H9 (cell line): ENCODE results near the gene MRM2. TPM values are rescaled to one million over a fixed set of nuclear protein-coding genes. Genes with fewer than 3 reads are reported as not detected.
A peak's percentile ranks its signal among the peaks of the same experiment; 100 is the strongest.

Experiments used
- DNase-seq: peaks from one replicate; pipeline ENCODE4 v3.0.0-alpha.2; 2017
- H2AFZ ChIP-seq: one replicate; pipeline ENCODE4 v1.6.1; 2013; ENCODE audit warnings: mild to moderate bottlenecking, low read length, control low read depth, moderate library complexity
- H2AK5ac ChIP-seq: 2 replicates; pipeline ENCODE4 v1.6.1; 2013; ENCODE audit warnings: low read length, control low read depth, mixed read lengths; ENCODE audit not compliant: insufficient read length
- H2BK120ac ChIP-seq: one replicate; pipeline ENCODE4 v1.6.1; 2013; ENCODE audit warnings: low read depth, mild to moderate bottlenecking, low read length, control low read depth, inconsistent platforms; ENCODE audit not compliant: poor library complexity, severe bottlenecking
- H2BK12ac ChIP-seq: 2 replicates; pipeline ENCODE4 v1.6.1; 2013; ENCODE audit warnings: low read length, control low read depth, mixed read lengths, low read depth; ENCODE audit not compliant: insufficient read length
- H2BK15ac ChIP-seq: 2 replicates; pipeline ENCODE4 v1.6.1; 2013; ENCODE audit warnings: low read depth, low read length, control low read depth
- H2BK20ac ChIP-seq: one replicate; pipeline ENCODE4 v1.6.1; 2013; ENCODE audit warnings: low read depth, mild to moderate bottlenecking, low read length, control low read depth, inconsistent platforms; ENCODE audit not compliant: poor library complexity, severe bottlenecking
- H2BK5ac ChIP-seq: 2 replicates; pipeline ENCODE4 v1.6.1; 2013; ENCODE audit warnings: low read length, control low read depth, mixed read lengths; ENCODE audit not compliant: insufficient read length
- H3K14ac ChIP-seq: 2 replicates; pipeline ENCODE4 v1.6.1; 2013; ENCODE audit warnings: low read length, control low read depth; ENCODE audit not compliant: insufficient read depth
- H3K18ac ChIP-seq: 2 replicates; pipeline ENCODE4 v1.6.1; 2013; ENCODE audit warnings: low read depth, mild to moderate bottlenecking, mixed read lengths, low read length, control low read depth; ENCODE audit not compliant: insufficient read length
- H3K23ac ChIP-seq: 2 replicates; pipeline ENCODE4 v1.6.1; 2013; ENCODE audit warnings: low read length, control low read depth, mixed read lengths, low read depth; ENCODE audit not compliant: insufficient read length
- H3K23me2 ChIP-seq: 2 replicates; pipeline ENCODE4 v1.6.1; 2013; ENCODE audit warnings: low read depth, mild to moderate bottlenecking, mixed read lengths, low read length, control low read depth; ENCODE audit not compliant: insufficient read length, poor library complexity, severe bottlenecking
- H3K27ac ChIP-seq: 2 replicates; pipeline ENCODE4 v1.5.1; 2013; ENCODE audit warnings: low read length, control low read depth, mixed read lengths, low read depth; ENCODE audit not compliant: insufficient read length
- H3K27me3 ChIP-seq: 2 replicates; pipeline ENCODE4 v1.6.1; 2013; ENCODE audit warnings: low read length, control low read depth, inconsistent platforms; ENCODE audit not compliant: insufficient read depth
- H3K4ac ChIP-seq: 2 replicates; pipeline ENCODE4 v1.6.1; 2013; ENCODE audit warnings: low read depth, mild to moderate bottlenecking, control low read depth, inconsistent platforms, low read length, moderate library complexity
- H3K4me1 ChIP-seq: 2 replicates; pipeline ENCODE4 v1.6.1; 2013; ENCODE audit warnings: low read length, control low read depth, inconsistent platforms; ENCODE audit not compliant: insufficient read depth
- H3K4me2 ChIP-seq: 2 replicates; pipeline ENCODE4 v1.6.1; 2013; ENCODE audit warnings: low read length, control low read depth, mixed read lengths; ENCODE audit not compliant: insufficient read length, insufficient read depth
- H3K56ac ChIP-seq: 2 replicates; pipeline ENCODE4 v1.6.1; 2013; ENCODE audit warnings: low read depth, mild to moderate bottlenecking, mixed read lengths, low read length, control low read depth; ENCODE audit not compliant: insufficient read length
- H3K79me1 ChIP-seq: 2 replicates; pipeline ENCODE4 v1.6.1; 2013; ENCODE audit warnings: low read depth, mild to moderate bottlenecking, moderate library complexity, low read length, control low read depth, inconsistent platforms; ENCODE audit not compliant: insufficient read depth, poor library complexity, severe bottlenecking
- H3K79me2 ChIP-seq: 2 replicates; pipeline ENCODE4 v1.6.1; 2013; ENCODE audit warnings: low read length, control low read depth, inconsistent platforms; ENCODE audit not compliant: insufficient read depth
- H3K9ac ChIP-seq: 2 replicates; pipeline ENCODE4 v1.6.1; 2013; ENCODE audit warnings: low read length, control low read depth, mixed read lengths; ENCODE audit not compliant: insufficient read length; ENCODE audit errors: extremely low read depth
- H3K9me3 ChIP-seq: one replicate; pipeline ENCODE4 v1.6.1; 2013; ENCODE audit warnings: low read depth, low read length, inconsistent platforms; ENCODE audit not compliant: control insufficient read depth
- H3T11ph ChIP-seq: one replicate; pipeline ENCODE4 v1.6.1; 2013; ENCODE audit warnings: mild to moderate bottlenecking, low read length, control low read depth, inconsistent platforms
- H4K20me1 ChIP-seq: one replicate; pipeline ENCODE4 v1.6.1; 2013; ENCODE audit not compliant: control insufficient read depth, insufficient read length, insufficient read depth
- H4K5ac ChIP-seq: 2 replicates; pipeline ENCODE4 v1.6.1; 2013; ENCODE audit warnings: low read depth, mild to moderate bottlenecking, mixed read lengths, low read length, control low read depth; ENCODE audit not compliant: insufficient read length
- H4K8ac ChIP-seq: replicated peaks from 2 replicates; pipeline ENCODE4 v1.6.1; 2013; ENCODE audit warnings: low read length, control low read depth, mixed read lengths, low read depth; ENCODE audit not compliant: insufficient read length
- H4K91ac ChIP-seq: 2 replicates; pipeline ENCODE4 v1.6.1; 2013; ENCODE audit warnings: low read depth, mild to moderate bottlenecking, moderate library complexity, mixed read lengths, low read length, control low read depth; ENCODE audit not compliant: insufficient read length
- H3K27ac Mint-ChIP-seq, 3 experiments: 2 replicates in 2 of 3; 3 replicates in 1 of 3; pipeline ENCODE4 v1.8.0; 2020 to 2021; ENCODE audit warnings: mixed read lengths in 3 of 3, mild to moderate bottlenecking in 1 of 3, moderate library complexity in 1 of 3
- H3K27me3 Mint-ChIP-seq: 2 replicates; pipeline ENCODE4 v1.8.0; 2021; ENCODE audit warnings: low read depth, mild to moderate bottlenecking, moderate library complexity, mixed read lengths
- H3K36me3 Mint-ChIP-seq, 3 experiments: 2 replicates in 2 of 3; 3 replicates in 1 of 3; pipeline ENCODE4 v1.8.0; 2020 to 2021; ENCODE audit warnings: low read depth in 3 of 3, mixed read lengths in 3 of 3; ENCODE audit not compliant: insufficient read depth in 1 of 3
- H3K4me1 Mint-ChIP-seq, 2 experiments: 2 replicates each; pipeline ENCODE4 v1.8.0; 2020; ENCODE audit warnings: mixed read lengths in 2 of 2
- H3K4me3 Mint-ChIP-seq, 2 experiments: 2 replicates in 1 of 2; 3 replicates in 1 of 2; pipeline ENCODE4 v1.8.0; 2020 to 2021; ENCODE audit warnings: mild to moderate bottlenecking in 2 of 2, mixed read lengths in 2 of 2, moderate library complexity in 1 of 2
- H3K9me3 Mint-ChIP-seq, 2 experiments: 2 replicates in 1 of 2; 3 replicates in 1 of 2; pipeline ENCODE4 v1.8.0; 2020; ENCODE audit warnings: mild to moderate bottlenecking in 2 of 2, mixed read lengths in 2 of 2, moderate library complexity in 1 of 2
- WGBS: extraction: QIAGEN DNeasy Blood & Tissue Kit; methylation state at CpG from one replicate; pipeline ENCODE4 v1.1.7; 2013; ENCODE audit warnings: missing lambda C conversion rate, low lambda C conversion rate, mixed read lengths; ENCODE audit not compliant: insufficient read length; ENCODE audit errors: extremely low coverage; 5-methylcytosine and 5-hydroxymethylcytosine counted together
- total RNA-seq: library from RNA; stranded (reverse); gene quantifications from 2 replicates; pipeline ENCODE4 v1.2.1, GENCODE V29; 2021
- TF ChIP-seq, protein P1 (sequence below): fragments of 200-600 bp; sonication (generic); conservative IDR thresholded peaks from 3 replicates; pipeline ENCODE4 v1.8.0; 2021; ENCODE audit warnings: antibody characterized with exemption, mild to moderate bottlenecking

Gene MRM2
- total RNA-seq, 1 experiment from 2014 or later: 59.0 TPM

DNA sequence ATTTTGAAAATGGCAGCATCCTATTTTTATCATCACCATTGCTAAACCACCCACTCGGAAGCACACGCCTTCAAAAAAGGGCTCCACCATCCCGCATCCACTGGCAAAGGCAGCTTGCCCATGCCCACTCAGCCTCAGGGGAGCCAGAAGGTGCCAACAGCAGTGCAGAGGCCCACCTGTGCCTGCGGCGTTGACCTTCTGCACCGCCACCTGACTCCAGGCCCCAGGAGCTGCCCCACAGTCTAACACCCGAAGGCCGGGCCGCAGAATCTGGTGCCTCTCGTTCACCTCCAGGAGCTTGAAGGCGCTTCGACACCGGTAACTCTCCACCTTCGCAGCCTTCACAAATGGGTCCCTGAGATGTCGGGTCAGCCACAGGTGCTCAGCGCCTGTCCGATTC is 2.8 kb downstream of the MRM2 start:
- Mint-ChIP-seq H3K4me1 (peaks cover 10 to 11% of the 10 kb centered on the region in 2 experiments), H3K36me3 (peaks cover 20 to 53% (median 51%) of the 10 kb centered on the region in 3 experiments; a peak in 6 of 7 replicates), H3K9me3 (no peaks in the 10 kb centered on the region), H3K27ac (no peak overlapping the region), H3K27me3 (no peaks in the 10 kb centered on the region), H3K4me3 (peak overlapping the region in 1 of 2 experiments; percentile 9; a peak in 1 of 5 replicates)
- H3K9ac ChIP-seq: no peak overlapping the region
- no peak overlapping the region for H3T11ph ChIP-seq
- no peak overlapping the region for H2AFZ ChIP-seq
- H3K23ac ChIP-seq: no peak overlapping the region
- H2BK12ac ChIP-seq: no peak overlapping the region
- peaks cover 7% of the 10 kb centered on the region for H3K23me2 ChIP-seq
- H3K56ac ChIP-seq: no peak overlapping the region
- no peaks in the 10 kb centered on the region for H4K20me1 ChIP-seq
- no peak overlapping the region for H2BK15ac ChIP-seq
- no peaks in the 10 kb centered on the region for H3K79me1 ChIP-seq
- H3K4ac ChIP-seq: no peak overlapping the region
- TF ChIP-seq, protein P1, sequence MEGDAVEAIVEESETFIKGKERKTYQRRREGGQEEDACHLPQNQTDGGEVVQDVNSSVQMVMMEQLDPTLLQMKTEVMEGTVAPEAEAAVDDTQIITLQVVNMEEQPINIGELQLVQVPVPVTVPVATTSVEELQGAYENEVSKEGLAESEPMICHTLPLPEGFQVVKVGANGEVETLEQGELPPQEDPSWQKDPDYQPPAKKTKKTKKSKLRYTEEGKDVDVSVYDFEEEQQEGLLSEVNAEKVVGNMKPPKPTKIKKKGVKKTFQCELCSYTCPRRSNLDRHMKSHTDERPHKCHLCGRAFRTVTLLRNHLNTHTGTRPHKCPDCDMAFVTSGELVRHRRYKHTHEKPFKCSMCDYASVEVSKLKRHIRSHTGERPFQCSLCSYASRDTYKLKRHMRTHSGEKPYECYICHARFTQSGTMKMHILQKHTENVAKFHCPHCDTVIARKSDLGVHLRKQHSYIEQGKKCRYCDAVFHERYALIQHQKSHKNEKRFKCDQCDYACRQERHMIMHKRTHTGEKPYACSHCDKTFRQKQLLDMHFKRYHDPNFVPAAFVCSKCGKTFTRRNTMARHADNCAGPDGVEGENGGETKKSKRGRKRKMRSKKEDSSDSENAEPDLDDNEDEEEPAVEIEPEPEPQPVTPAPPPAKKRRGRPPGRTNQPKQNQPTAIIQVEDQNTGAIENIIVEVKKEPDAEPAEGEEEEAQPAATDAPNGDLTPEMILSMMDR: no peak
- no peak overlapping the region for H3K14ac ChIP-seq
- H3K27me3 ChIP-seq: no peaks in the 10 kb centered on the region
- no peak overlapping the region for H2BK20ac ChIP-seq
- no peak overlapping the region for H4K91ac ChIP-seq
- H4K5ac ChIP-seq: no peak overlapping the region
- no peak overlapping the region for H3K4me2 ChIP-seq
- H3K18ac ChIP-seq: no peak overlapping the region
- no peak overlapping the region for H2BK120ac ChIP-seq
- no peak for DNase-seq
- no peak overlapping the region for H4K8ac ChIP-seq
- no peak overlapping the region for H3K27ac ChIP-seq
- H3K79me2 ChIP-seq: peaks cover 6% of the 10 kb centered on the region; the same call in 1 of the 2 replicates
- no CpG with 5 or more reads among the region's 17 CpGs for WGBS
- no peak overlapping the region for H2BK5ac ChIP-seq
- no peaks in the 10 kb centered on the region; the same call in 1 of the 2 replicates for H3K4me1 ChIP-seq
- H3K9me3 ChIP-seq: no peaks in the 10 kb centered on the region
- H2AK5ac ChIP-seq: no peak overlapping the region
